Lower leg skin (tissue), 4 donors: ENCODE measurements around the gene VDR. TPM values are rescaled to one million over a fixed set of nuclear protein-coding genes. Genes with fewer than 3 reads are reported as not detected.

Experiments used
- DNase-seq, 2 donors: peaks; one replicate each; pipeline ENCODE4 v3.0.0-alpha.2; 2019; ENCODE audit warnings: low spot score in 2 of 2
- H3K4me3 ChIP-seq: fragments of 200-600 bp; sonication (generic); 2 replicates; pipeline ENCODE4 v1.5.1; 2017; ENCODE audit warnings: mild to moderate bottlenecking, low read depth; ENCODE audit not compliant: poor library complexity, severe bottlenecking
- CTCF ChIP-seq, 3 donors: fragments of 450-650 bp; IDR thresholded peaks; one replicate each; pipeline ENCODE4 v1.5.1; 2016; ENCODE audit warnings: antibody characterized with exemption in 3 of 3, mild to moderate bottlenecking in 3 of 3, moderate library complexity in 2 of 3
- POLR2A ChIP-seq, 2 donors: fragments of 450-650 bp; IDR thresholded peaks; one replicate each; pipeline ENCODE4 v1.6.1; 2016 to 2017; ENCODE audit warnings: antibody characterized with exemption in 2 of 2, mild to moderate bottlenecking in 1 of 2, moderate library complexity in 1 of 2
- WGBS, 2 donors: methylation state at CpG; one replicate each; pipeline ENCODE4 v1.1.5; 2018; 5-methylcytosine and 5-hydroxymethylcytosine counted together
- intact Hi-C: fragments of 100-400 bp; cut with DNase I; formaldehyde crosslinking; loops from one replicate; pipeline ENCODE4 v1.15.0; 2023; ENCODE audit warnings: low total_unique reads
- total RNA-seq, 4 donors: library from RNA; depleted of rRNA; stranded (reverse); fragments of >200 nt; gene quantifications; one replicate each; pipeline ENCODE4 v1.1.0, GENCODE V29; 2016

Gene VDR
- total RNA-seq, 4 donors from 2014 or later: 35.9 to 58.1 (median 39.4) TPM

- intact Hi-C loops: no loop called here
- no peak overlapping the region for H3K4me3 ChIP-seq
- 96 to 100% methylated on average over 1 of the region's 1 CpG for WGBS, 2 donors
- DNase-seq: peak in 1 of 2 donors; percentile 26
- TF ChIP-seq CTCF (IDR thresholded peaks at IDR 0.05): no peak
- TF ChIP-seq POLR2A (IDR thresholded peaks at IDR 0.05): no peak
Observed at GRCh38 chr12:47938093-47938492, 33.3 kb upstream of the VDR start.

GRCh38 chr12:47935184-47935583, 30.4 kb upstream of the VDR start:
- H3K4me3 ChIP-seq: no peak overlapping the region
- TF ChIP-seq POLR2A (IDR thresholded peaks at IDR 0.05) (no peak), CTCF (IDR thresholded peaks at IDR 0.05) (no peak)
- intact Hi-C loops: no loop called here
- 56 to 59% methylated on average over 9 of the region's 9 CpGs for WGBS, 2 donors
- DNase-seq: peak; percentile 52 to 87

- DNase-seq: no peak
- no peak for TF ChIP-seq POLR2A (IDR thresholded peaks at IDR 0.05)
- 54 to 67% methylated on average over 1 of the region's 1 CpG for WGBS, 2 donors
- intact Hi-C loops: no loop called here
- H3K4me3 ChIP-seq: no peak overlapping the region
Observed at GRCh38 chr12:47931187-47931586, 26.4 kb upstream of the VDR start.

GRCh38 chr12:47930634-47931033, 25.8 kb upstream of the VDR start:
- intact Hi-C loops: no loop called here
- TF ChIP-seq POLR2A (IDR thresholded peaks at IDR 0.05): no peak
- no peak for TF ChIP-seq CTCF (IDR thresholded peaks at IDR 0.05)
- no peak for DNase-seq
- 93 to 97% methylated on average over 5 of the region's 5 CpGs for WGBS, 2 donors
- no peak overlapping the region for H3K4me3 ChIP-seq

- 86 to 87% methylated on average over 3 of the region's 3 CpGs for WGBS, 2 donors
Observed at GRCh38 chr12:47927346-47927745, 22.6 kb upstream of the VDR start.

GRCh38 chr12:47921907-47922306, 17.1 kb upstream of the VDR start:
- H3K4me3 ChIP-seq: no peak overlapping the region
- 76 to 86% methylated on average over 1 of the region's 1 CpG for WGBS, 2 donors
- no peak for TF ChIP-seq POLR2A (IDR thresholded peaks at IDR 0.05)
- intact Hi-C loops: no loop called here
- no peak for DNase-seq

More at GRCh38 chr12:47927346-47927745, 22.6 kb upstream of the VDR start:
- no peak for DNase-seq
- no peak for TF ChIP-seq CTCF (IDR thresholded peaks at IDR 0.05)
- TF ChIP-seq POLR2A (IDR thresholded peaks at IDR 0.05): no peak
- H3K4me3 ChIP-seq: no peak overlapping the region
- intact Hi-C loops: no loop called here

- intact Hi-C loops: no loop called here
- TF ChIP-seq CTCF (IDR thresholded peaks at IDR 0.05): no peak
- TF ChIP-seq POLR2A (IDR thresholded peaks at IDR 0.05): no peak
- 80 to 83% methylated on average over 6 of the region's 6 CpGs for WGBS, 2 donors
- no peak overlapping the region for H3K4me3 ChIP-seq
- DNase-seq: no peak
Observed at GRCh38 chr12:47920913-47921312, 16.1 kb upstream of the VDR start.
